HepG2 (cell line): ENCODE data around the gene KMT2A. TPM values are rescaled to one million over a fixed set of nuclear protein-coding genes. Genes with fewer than 3 reads are reported as not detected.

Source experiments
- ARID2 ChIP-seq: sonication (generic); formaldehyde crosslinking; IDR thresholded peaks from 2 replicates; pipeline ENCODE4 v1.8.1; 2022; ENCODE audit warnings: mild to moderate bottlenecking, missing genetic modification reagents, borderline replicate concordance
- ARNT2 ChIP-seq: sonication (generic); formaldehyde crosslinking; IDR thresholded peaks from 2 replicates; pipeline ENCODE4 v1.8.0; 2022; ENCODE audit warnings: mild to moderate bottlenecking, low read depth, missing genetic modification reagents, moderate library complexity
- ATF3 ChIP-seq: sonication (generic); formaldehyde crosslinking; IDR thresholded peaks from 2 replicates; pipeline ENCODE4 v1.4.0; 2020; ENCODE audit warnings: missing genetic modification reagents
- ERF ChIP-seq: IDR thresholded peaks from 2 replicates; pipeline ENCODE4 v1.6.1; 2018; ENCODE audit warnings: missing biosample characterization, missing genetic modification reagents
- HIVEP1 ChIP-seq: sonication (generic); formaldehyde crosslinking; IDR thresholded peaks from 2 replicates; pipeline ENCODE4 v1.4.0; 2020; ENCODE audit warnings: mild to moderate bottlenecking, missing genetic modification reagents
- HNF4G ChIP-seq, 2 experiments: sonication (generic) in 1 of 2; formaldehyde crosslinking in 1 of 2; IDR thresholded peaks; 2 replicates each; pipeline versions ENCODE4 v1.4.0 to v1.6.1; 2011 to 2020; ENCODE audit warnings: borderline replicate concordance in 2 of 2, low read depth in 2 of 2, mild to moderate bottlenecking in 2 of 2, low read length in 1 of 2, missing genetic modification reagents in 1 of 2, moderate library complexity in 1 of 2
- ISL2 ChIP-seq: sonication (generic); formaldehyde crosslinking; IDR thresholded peaks from 2 replicates; pipeline ENCODE4 v1.5.0; 2020; ENCODE audit warnings: missing genetic modification reagents
- MZF1 ChIP-seq: sonication (generic); formaldehyde crosslinking; IDR thresholded peaks from 2 replicates; pipeline ENCODE4 v1.8.1; 2023; ENCODE audit warnings: mild to moderate bottlenecking, missing genetic modification reagents, borderline replicate concordance
- NFAT5 ChIP-seq: sonication (generic); formaldehyde crosslinking; IDR thresholded peaks from 2 replicates; pipeline ENCODE4 v1.4.0; 2020; ENCODE audit warnings: missing genetic modification reagents
- REPIN1 ChIP-seq: sonication (generic); formaldehyde crosslinking; IDR thresholded peaks from 2 replicates; pipeline ENCODE4 v1.8.0; 2022; ENCODE audit warnings: missing genetic modification reagents, low read depth, mild to moderate bottlenecking, borderline replicate concordance
- SNAI1 ChIP-seq: sonication (generic); formaldehyde crosslinking; IDR thresholded peaks from 2 replicates; pipeline ENCODE4 v1.5.0; 2020; ENCODE audit warnings: mild to moderate bottlenecking, missing genetic modification reagents, borderline replicate concordance
- ZFP82 ChIP-seq: sonication (generic); formaldehyde crosslinking; IDR thresholded peaks from 2 replicates; pipeline ENCODE4 v1.5.1; 2020; ENCODE audit warnings: mild to moderate bottlenecking, missing genetic modification reagents, borderline replicate concordance
- ZFY ChIP-seq: sonication (generic); formaldehyde crosslinking; IDR thresholded peaks from 2 replicates; pipeline ENCODE4 v1.4.0; 2020; ENCODE audit warnings: missing genetic modification reagents
- ZNF124 ChIP-seq: sonication (generic); formaldehyde crosslinking; IDR thresholded peaks from 2 replicates; pipeline ENCODE4 v1.4.0; 2020; ENCODE audit warnings: missing genetic modification reagents
- ZNF362 ChIP-seq: sonication (generic); formaldehyde crosslinking; IDR thresholded peaks from 2 replicates; pipeline ENCODE4 v1.4.0; 2020; ENCODE audit warnings: missing genetic modification reagents, mild to moderate bottlenecking, borderline replicate concordance
- polyA plus RNA-seq, 8 experiments: library from polyadenylated mRNA; depleted of rRNA in 3 of 8; stranded (reverse) in 7 of 8; unstranded in 1 of 8; fragments of >200 nt; fragmentation: Illumina TruSeq in 4 of 8; extraction: Trizol in 4 of 8; gene quantifications; 2 replicates each; pipeline versions ENCODE4 v1.2.1 to v1.2.3, GENCODE V29; 2011 to 2016; ENCODE audit warnings: low read depth in 4 of 8, missing spikeins in 1 of 8, mixed read lengths in 1 of 8; ENCODE audit not compliant: insufficient read depth in 1 of 8
- total RNA-seq, 5 experiments: library from RNA; depleted of rRNA; stranded (reverse); fragments of >200 nt; fragmentation: Illumina TruSeq; extraction: Trizol; gene quantifications; 2 replicates each; pipeline ENCODE4 v1.2.3, GENCODE V29; 2016; ENCODE audit warnings: low read depth in 1 of 5
- TF ChIP-seq, protein P1 (sequence below): sonication (generic); formaldehyde crosslinking; IDR thresholded peaks from 2 replicates; pipeline ENCODE4 v1.4.0; 2020; ENCODE audit warnings: missing genetic modification reagents

Gene KMT2A
- total and polyA plus RNA-seq, 2 of the 13 experiments (the other 11 are each of a cell fraction or from before 2014, with no cell fraction given) = 12.4 to 20.0 TPM

DNA sequence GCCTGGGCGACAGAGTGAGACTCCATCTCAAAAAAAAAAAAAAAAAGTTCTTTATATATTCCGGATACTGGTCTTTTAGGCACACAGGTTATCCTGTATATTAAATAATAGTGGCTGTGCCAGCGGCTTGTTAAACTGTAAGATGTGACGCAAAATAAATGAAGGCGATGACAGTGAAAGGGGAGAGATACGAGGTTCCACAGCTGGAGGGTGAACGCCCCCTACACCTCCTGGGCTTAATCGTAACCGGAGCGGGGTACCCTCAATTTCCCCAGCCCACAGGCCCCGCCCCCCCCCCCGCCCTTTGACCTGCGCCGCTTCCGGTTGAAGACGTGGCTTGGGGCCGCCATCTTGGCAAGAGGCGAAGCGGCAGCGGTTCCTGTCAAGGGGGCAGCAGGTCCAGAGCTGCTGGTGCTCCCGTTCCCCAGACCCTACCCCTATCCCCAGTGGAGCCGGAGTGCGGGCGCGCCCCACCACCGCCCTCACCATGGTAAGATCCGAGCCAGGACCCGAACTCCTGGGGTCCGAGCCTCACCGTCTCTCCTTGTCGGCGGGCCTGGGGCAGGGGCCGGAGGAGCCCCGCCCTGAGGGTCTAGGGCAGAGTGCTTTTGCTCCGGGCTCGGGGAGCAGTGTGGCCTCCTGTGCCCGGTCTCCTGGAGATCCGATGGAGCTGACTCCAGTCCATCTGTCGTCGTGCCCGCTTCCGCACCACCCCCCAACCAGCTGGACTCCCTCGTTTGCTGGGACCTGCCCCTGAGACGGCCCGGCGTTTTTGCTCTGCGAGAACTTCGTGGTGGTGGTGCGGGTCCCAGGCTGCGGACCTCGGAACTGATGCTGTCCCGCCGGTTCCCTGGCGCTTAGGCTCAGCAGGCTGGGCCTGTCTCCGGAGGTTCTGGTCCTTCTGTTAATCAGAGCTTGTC lies 136.0 kb downstream of the KMT2A start, which contains the start of gene ARCN1 (continued):
- TF ChIP-seq HNF4G (IDR thresholded peaks at IDR 0.05; ENCODE audit: borderline replicate concordance, low read depth, low read length) = no peak; the same call in 1 of the 2 replicates
- no peak for TF ChIP-seq HNF4G (CRISPR knock-in tag; IDR thresholded peaks at IDR 0.05; ENCODE audit: borderline replicate concordance, low read depth)
- no peak for TF ChIP-seq MZF1 (CRISPR knock-in tag)
- no peak; the same call in 1 of the 2 replicates for TF ChIP-seq ARNT2 (CRISPR knock-in tag)
- no peak for TF ChIP-seq ZNF124
- 0 out of 2 replicates have a peak, but pooled peaks have one; percentile 14 for TF ChIP-seq ATF3 (CRISPR knock-in tag)
- no peak for TF ChIP-seq ERF (CRISPR knock-in tag)
- TF ChIP-seq ARID2 (CRISPR knock-in tag) = no peak
- TF ChIP-seq ZFY (CRISPR knock-in tag) = peak; percentile 76
- TF ChIP-seq ZFP82 (CRISPR knock-in tag) = no peak
- TF ChIP-seq, protein P1, sequence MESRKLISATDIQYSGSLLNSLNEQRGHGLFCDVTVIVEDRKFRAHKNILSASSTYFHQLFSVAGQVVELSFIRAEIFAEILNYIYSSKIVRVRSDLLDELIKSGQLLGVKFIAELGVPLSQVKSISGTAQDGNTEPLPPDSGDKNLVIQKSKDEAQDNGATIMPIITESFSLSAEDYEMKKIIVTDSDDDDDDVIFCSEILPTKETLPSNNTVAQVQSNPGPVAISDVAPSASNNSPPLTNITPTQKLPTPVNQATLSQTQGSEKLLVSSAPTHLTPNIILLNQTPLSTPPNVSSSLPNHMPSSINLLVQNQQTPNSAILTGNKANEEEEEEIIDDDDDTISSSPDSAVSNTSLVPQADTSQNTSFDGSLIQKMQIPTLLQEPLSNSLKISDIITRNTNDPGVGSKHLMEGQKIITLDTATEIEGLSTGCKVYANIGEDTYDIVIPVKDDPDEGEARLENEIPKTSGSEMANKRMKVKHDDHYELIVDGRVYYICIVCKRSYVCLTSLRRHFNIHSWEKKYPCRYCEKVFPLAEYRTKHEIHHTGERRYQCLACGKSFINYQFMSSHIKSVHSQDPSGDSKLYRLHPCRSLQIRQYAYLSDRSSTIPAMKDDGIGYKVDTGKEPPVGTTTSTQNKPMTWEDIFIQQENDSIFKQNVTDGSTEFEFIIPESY = no peak
- TF ChIP-seq NFAT5 (CRISPR knock-in tag) = no peak
- TF ChIP-seq SNAI1 (CRISPR knock-in tag) = no peak
- TF ChIP-seq ZNF362 = peak; percentile 34
- no peak for TF ChIP-seq REPIN1 (CRISPR knock-in tag)
- TF ChIP-seq ISL2 (CRISPR knock-in tag) = 0 out of 2 replicates have a peak, but pooled peaks have one; percentile 50
- TF ChIP-seq HIVEP1 (CRISPR knock-in tag) = peak; percentile 52; the same call in 1 of the 2 replicates
